Activated naive CD8-positive, alpha-beta T cell treated with anti-CD3 and anti-CD28 coated beads for 36 hours (primary cell): ENCODE data around the gene SSTR3. TPM values are rescaled to one million over a fixed set of nuclear protein-coding genes. Genes with fewer than 3 reads are reported as not detected.
A peak's percentile ranks its signal among the peaks of the same experiment; 100 is the strongest.

Source experiments
- DNase-seq: peaks from one replicate; pipeline ENCODE4 v3.0.0; 2021
- H3K27ac Mint-ChIP-seq: one replicate; pipeline ENCODE4 v1.8.0; 2022; ENCODE audit warnings: mild to moderate bottlenecking, moderate library complexity, mixed read lengths
- H3K27me3 Mint-ChIP-seq: one replicate; pipeline ENCODE4 v1.8.0; 2022; ENCODE audit warnings: mild to moderate bottlenecking, mixed read lengths
- H3K36me3 Mint-ChIP-seq: one replicate; pipeline ENCODE4 v1.8.0; 2021; ENCODE audit warnings: mild to moderate bottlenecking, mixed read lengths
- H3K4me1 Mint-ChIP-seq: one replicate; pipeline ENCODE4 v1.8.0; 2021; ENCODE audit warnings: mixed read lengths
- H3K4me3 Mint-ChIP-seq: one replicate; pipeline ENCODE4 v1.8.0; 2022; ENCODE audit warnings: mild to moderate bottlenecking, moderate library complexity, mixed read lengths
- H3K9me3 Mint-ChIP-seq: one replicate; pipeline ENCODE4 v1.8.0; 2022; ENCODE audit warnings: mixed read lengths
- total RNA-seq, 2 experiments: library from RNA; stranded (reverse); gene quantifications; one replicate each; pipeline ENCODE4 v1.2.3, GENCODE V29; 2021

SSTR3 gene
- total RNA-seq, 2 experiments from 2014 or later = 7.1 to 7.4 TPM

- Mint-ChIP-seq H3K36me3 (no peaks in the 10 kb centered on the region), H3K4me3 (no peak overlapping the region), H3K4me1 (peaks cover 51% of the 10 kb centered on the region), H3K9me3 (no peaks in the 10 kb centered on the region), H3K27ac (no peak overlapping the region), H3K27me3 (no peaks in the 10 kb centered on the region)
- no peak for DNase-seq
These were observed 42.9 kb downstream of the SSTR3 start for GRCh38 chr22:37169406-37169805.

DNA sequence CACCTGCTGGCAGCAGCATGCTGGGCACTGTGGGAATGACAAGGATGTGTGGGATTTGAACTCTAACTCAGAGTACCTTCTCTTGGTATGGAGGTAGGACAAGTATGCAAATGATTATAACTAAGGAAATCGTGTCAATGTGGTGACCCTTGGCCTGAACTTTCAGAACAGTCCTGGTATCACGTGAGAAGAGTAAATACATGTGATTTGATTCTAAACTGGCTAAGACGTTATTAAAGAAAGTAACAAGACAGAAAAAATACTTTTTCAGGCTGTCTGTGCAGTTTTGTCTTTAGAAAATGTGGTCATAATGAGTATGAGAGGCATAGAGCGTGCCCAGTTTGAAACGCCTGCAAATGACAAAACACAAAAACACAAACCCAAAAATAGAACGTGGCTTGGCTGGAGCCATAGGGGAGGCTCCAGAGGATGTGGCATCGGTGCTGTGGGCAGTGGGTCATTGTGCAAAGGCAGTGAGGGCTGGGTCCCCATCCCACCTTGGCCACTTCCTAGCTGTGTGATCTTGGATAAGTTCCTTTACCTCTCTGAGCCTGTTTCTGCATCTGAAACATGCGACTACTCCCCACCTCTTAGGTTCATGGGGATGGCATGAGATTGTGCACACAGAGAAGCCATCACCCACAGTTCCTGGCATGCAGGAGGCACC lies 44.2 kb downstream of the SSTR3 start:
- H3K9me3 Mint-ChIP-seq = no peaks in the 10 kb centered on the region
- peak overlapping the region; percentile 69 for H3K4me3 Mint-ChIP-seq
- no peaks in the 10 kb centered on the region for H3K27me3 Mint-ChIP-seq
- H3K27ac Mint-ChIP-seq = peak overlapping the region; percentile 75
- DNase-seq = no peak
- H3K36me3 Mint-ChIP-seq = no peaks in the 10 kb centered on the region
- H3K4me1 Mint-ChIP-seq = peaks cover 63% of the 10 kb centered on the region

DNA sequence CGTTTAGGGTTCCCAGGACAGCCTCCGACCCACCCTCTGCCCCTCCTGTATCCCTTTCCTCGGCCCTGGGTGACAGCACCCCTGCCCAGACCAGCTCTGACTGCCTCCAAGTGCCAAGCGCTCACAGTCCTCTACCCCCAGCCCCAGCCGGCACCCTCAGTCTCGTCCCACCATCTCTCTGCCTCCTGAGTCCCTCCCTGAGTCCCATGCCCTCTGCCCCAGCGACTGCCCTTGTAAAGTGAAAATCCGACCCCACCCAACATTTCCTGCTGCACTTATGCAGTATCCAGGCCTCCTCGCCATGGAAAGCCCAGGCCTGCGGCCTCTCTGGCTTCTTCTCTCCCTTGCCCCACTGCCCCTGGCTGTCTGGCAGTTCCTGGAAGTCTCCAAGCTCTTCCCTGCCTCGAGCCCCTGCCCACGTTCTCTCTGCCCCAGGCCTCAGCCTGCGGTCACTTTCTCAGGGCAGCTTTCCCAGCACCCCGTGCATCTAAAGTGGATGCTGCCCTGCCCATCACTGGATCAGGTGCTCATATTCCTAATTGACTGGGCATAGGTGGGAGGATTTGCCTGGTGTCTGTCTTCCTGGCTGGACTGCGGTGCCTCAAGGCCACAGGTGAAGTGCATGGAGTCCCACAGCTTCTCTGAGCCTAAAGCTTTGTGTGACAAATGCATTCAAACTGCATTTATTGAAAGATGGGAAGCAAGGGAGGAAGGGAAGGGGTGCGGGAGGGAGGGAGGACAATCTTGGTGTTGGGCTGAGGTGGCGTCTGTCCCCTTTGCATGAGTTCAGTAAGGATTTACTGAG lies 44.9 kb downstream of the SSTR3 start:
- Mint-ChIP-seq H3K4me1 (peaks cover 70% of the 10 kb centered on the region), H3K4me3 (peak overlapping the region; percentile 69), H3K36me3 (no peaks in the 10 kb centered on the region), H3K27me3 (no peaks in the 10 kb centered on the region), H3K9me3 (no peaks in the 10 kb centered on the region), H3K27ac (peak overlapping the region; percentile 75)
- DNase-seq = no peak

DNA sequence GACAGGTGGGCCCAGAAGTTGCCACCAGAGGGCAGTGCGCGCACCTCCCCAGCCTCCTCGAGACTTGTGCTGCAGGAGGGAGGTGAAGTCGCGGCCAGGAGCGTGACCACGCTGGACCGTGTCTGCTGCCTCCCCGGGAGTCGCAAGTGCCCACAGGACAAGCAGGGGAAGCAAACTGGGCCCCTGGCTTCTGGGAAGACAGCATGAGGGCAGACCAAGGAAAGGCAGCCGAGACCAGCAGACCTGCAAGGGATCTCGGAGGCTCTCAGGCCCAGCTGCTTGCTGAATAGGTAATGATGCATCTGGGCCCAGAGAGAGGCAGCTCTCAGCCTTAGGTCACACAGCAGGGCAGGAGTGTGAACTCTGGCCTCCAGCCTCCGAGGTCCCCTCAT lies 45.6 kb downstream of the SSTR3 start:
- DNase-seq = peak; percentile 81
- peaks cover 77% of the 10 kb centered on the region for H3K4me1 Mint-ChIP-seq
- H3K4me3 Mint-ChIP-seq = peak overlapping the region; percentile 69
- H3K9me3 Mint-ChIP-seq = no peaks in the 10 kb centered on the region
- no peaks in the 10 kb centered on the region for H3K27me3 Mint-ChIP-seq
- no peaks in the 10 kb centered on the region for H3K36me3 Mint-ChIP-seq
- peak overlapping the region; percentile 75 for H3K27ac Mint-ChIP-seq

DNA sequence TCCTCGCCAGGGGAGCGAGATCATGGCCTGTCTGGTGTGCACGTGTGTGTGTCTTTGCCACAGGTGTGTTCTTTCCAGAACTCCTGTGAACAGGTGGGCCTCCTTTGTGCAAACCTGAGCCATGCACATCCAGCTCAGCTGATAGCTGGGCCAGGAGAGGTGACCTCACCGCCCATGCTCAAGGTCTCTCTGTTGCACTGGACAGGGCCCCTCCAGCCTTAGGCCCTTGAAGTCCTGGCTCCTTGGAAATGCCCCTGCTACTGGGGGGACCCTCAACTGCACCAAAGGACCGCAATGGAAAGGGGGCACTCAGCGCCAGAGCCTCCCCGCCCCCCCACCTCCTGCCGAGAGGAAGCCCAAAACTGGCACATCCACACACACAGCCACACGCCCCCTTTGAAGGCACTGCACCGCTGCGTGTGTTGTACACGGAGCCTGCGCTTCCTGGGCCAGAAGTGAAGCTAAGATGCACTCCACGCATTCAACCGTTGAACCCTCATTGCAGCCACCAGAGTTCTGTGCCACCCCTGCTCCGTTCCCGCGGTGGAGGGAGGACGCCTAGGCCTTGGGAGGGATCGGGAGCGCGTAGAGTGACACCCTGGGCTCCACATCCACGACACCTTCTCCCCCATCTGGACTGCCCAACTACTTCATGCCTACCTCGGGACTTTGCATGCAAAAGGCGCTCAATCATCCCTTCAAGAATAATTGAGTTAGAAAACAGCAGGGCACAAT lies 46.2 kb downstream of the SSTR3 start:
- Mint-ChIP-seq H3K4me3 (peak overlapping the region; percentile 69), H3K9me3 (peaks cover 2% of the 10 kb centered on the region), H3K4me1 (peaks cover 83% of the 10 kb centered on the region), H3K36me3 (peaks cover 3% of the 10 kb centered on the region), H3K27me3 (no peaks in the 10 kb centered on the region), H3K27ac (peak overlapping the region; percentile 75)
- DNase-seq = no peak

GRCh38 chr22:37165066-37165465 lies 47.2 kb downstream of the SSTR3 start:
- H3K27ac Mint-ChIP-seq = no peak overlapping the region
- H3K4me3 Mint-ChIP-seq = no peak overlapping the region
- DNase-seq = no peak
- H3K4me1 Mint-ChIP-seq = peaks cover 83% of the 10 kb centered on the region
- peaks cover 5% of the 10 kb centered on the region for H3K36me3 Mint-ChIP-seq
- H3K9me3 Mint-ChIP-seq = peaks cover 2% of the 10 kb centered on the region
- H3K27me3 Mint-ChIP-seq = no peaks in the 10 kb centered on the region

GRCh38 chr22:37164505-37164887 lies 47.8 kb downstream of the SSTR3 start:
- Mint-ChIP-seq H3K27me3 (no peaks in the 10 kb centered on the region), H3K4me3 (no peak overlapping the region), H3K27ac (peak overlapping the region; percentile 85), H3K4me1 (peaks cover 77% of the 10 kb centered on the region), H3K9me3 (peaks cover 2% of the 10 kb centered on the region), H3K36me3 (peaks cover 5% of the 10 kb centered on the region)
- no peak for DNase-seq

GRCh38 chr22:37163575-37164504 lies 48.4 kb downstream of the SSTR3 start:
- peaks cover 5% of the 10 kb centered on the region for H3K36me3 Mint-ChIP-seq
- H3K4me3 Mint-ChIP-seq = peak overlapping the region; percentile 50
- H3K9me3 Mint-ChIP-seq = peaks cover 2% of the 10 kb centered on the region
- H3K27me3 Mint-ChIP-seq = no peaks in the 10 kb centered on the region
- DNase-seq = peak; percentile 80
- peak overlapping the region; percentile 85 for H3K27ac Mint-ChIP-seq
- peaks cover 74% of the 10 kb centered on the region for H3K4me1 Mint-ChIP-seq

DNA sequence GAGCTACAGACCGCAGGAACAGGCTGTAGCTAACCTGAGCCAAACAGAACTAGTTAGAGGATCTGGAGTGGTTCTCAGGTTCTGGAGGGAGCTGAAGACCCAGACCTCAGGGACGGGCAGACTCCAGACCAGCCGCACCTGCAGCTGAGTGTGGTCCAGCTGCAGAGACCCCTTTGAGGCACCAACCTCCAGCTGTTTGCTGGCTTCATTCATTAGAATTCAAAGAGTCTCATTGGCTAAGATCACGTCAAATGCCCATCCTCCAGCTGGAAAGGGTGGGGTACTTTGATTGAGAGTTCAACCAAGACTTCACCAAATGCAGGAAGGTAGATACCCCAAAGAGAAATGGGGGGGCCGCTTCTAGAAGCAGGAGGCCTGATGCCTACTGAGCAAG lies 49.2 kb downstream of the SSTR3 start:
- DNase-seq = no peak
- Mint-ChIP-seq H3K27me3 (no peaks in the 10 kb centered on the region), H3K9me3 (peaks cover 2% of the 10 kb centered on the region), H3K4me3 (peak overlapping the region; percentile 40), H3K27ac (peak overlapping the region; percentile 85), H3K36me3 (peaks cover 5% of the 10 kb centered on the region), H3K4me1 (peaks cover 70% of the 10 kb centered on the region)

- H3K27me3 Mint-ChIP-seq = no peaks in the 10 kb centered on the region
- peak; percentile 81 for DNase-seq
- H3K27ac Mint-ChIP-seq = peak overlapping the region; percentile 85
- peaks cover 5% of the 10 kb centered on the region for H3K36me3 Mint-ChIP-seq
- H3K4me3 Mint-ChIP-seq = peak overlapping the region; percentile 53
- peaks cover 2% of the 10 kb centered on the region for H3K9me3 Mint-ChIP-seq
- H3K4me1 Mint-ChIP-seq = peaks cover 70% of the 10 kb centered on the region
These were observed 49.8 kb downstream of the SSTR3 start for GRCh38 chr22:37162221-37163095.

DNA sequence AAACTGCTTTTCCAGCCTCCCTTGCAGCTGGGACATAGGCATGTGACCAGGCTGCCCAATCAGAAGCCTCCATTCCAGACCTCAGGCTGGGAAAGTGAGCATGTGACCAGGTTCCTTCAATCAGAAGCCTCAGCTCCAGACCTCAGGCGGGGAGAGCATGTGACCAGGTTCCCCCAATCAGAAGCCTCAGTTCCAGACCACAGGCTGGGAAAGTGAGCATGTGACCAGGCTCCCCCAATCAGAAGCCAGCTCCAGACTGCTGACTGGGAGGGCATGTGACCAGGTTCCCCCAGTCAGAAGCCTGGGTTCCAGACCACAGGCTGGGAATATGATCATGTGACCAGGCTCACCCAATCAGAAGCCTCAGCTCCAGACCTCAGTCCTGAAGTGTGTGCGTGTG lies 50.8 kb downstream of the SSTR3 start:
- Mint-ChIP-seq H3K27ac (peak overlapping the region; percentile 85), H3K4me1 (peaks cover 63% of the 10 kb centered on the region), H3K27me3 (no peaks in the 10 kb centered on the region), H3K36me3 (peaks cover 5% of the 10 kb centered on the region), H3K4me3 (no peak overlapping the region), H3K9me3 (peaks cover 2% of the 10 kb centered on the region)
- peak; percentile 36 for DNase-seq

- Mint-ChIP-seq H3K36me3 (peaks cover 6% of the 10 kb centered on the region), H3K9me3 (peaks cover 2% of the 10 kb centered on the region), H3K4me3 (no peak overlapping the region), H3K27ac (peak overlapping the region; percentile 21), H3K4me1 (peaks cover 63% of the 10 kb centered on the region), H3K27me3 (no peaks in the 10 kb centered on the region)
- DNase-seq = no peak
These were observed 52.2 kb downstream of the SSTR3 start for GRCh38 chr22:37160027-37160426.

- Mint-ChIP-seq H3K36me3 (peaks cover 6% of the 10 kb centered on the region), H3K4me3 (no peak overlapping the region), H3K27ac (no peak overlapping the region), H3K27me3 (no peaks in the 10 kb centered on the region), H3K9me3 (peaks cover 2% of the 10 kb centered on the region), H3K4me1 (peaks cover 58% of the 10 kb centered on the region)
- no peak for DNase-seq
These were observed 53.4 kb downstream of the SSTR3 start for GRCh38 chr22:37158963-37159290.
